Measurements from ENCODE around the gene IFT80.

- TF ChIP-seq CTCF (conservative IDR thresholded peaks at IDR 0.05; ENCODE audit: low read depth in 2 of 2) (no peak), EZH2 (IDR thresholded peaks at IDR 0.05; ENCODE audit: low read depth, unreplicated experiment) (no peak), ZNF462 (CRISPR knock-in tag; IDR thresholded peaks at IDR 0.05) (no peak), POLR2AphosphoS5 (IDR thresholded peaks at IDR 0.05; ENCODE audit: low read depth) (no peak), JUNB (IDR thresholded peaks at IDR 0.05; ENCODE audit: unreplicated experiment) (no peak), ZNF331 (CRISPR knock-in tag; IDR thresholded peaks at IDR 0.05; ENCODE audit: low read depth) (no peak), ZNF114 (CRISPR knock-in tag; IDR thresholded peaks at IDR 0.05) (no peak), CREB1 (CRISPR knock-in tag; IDR thresholded peaks at IDR 0.05; ENCODE audit: low read depth) (no peak)
- TF ChIP-seq, protein P1, sequence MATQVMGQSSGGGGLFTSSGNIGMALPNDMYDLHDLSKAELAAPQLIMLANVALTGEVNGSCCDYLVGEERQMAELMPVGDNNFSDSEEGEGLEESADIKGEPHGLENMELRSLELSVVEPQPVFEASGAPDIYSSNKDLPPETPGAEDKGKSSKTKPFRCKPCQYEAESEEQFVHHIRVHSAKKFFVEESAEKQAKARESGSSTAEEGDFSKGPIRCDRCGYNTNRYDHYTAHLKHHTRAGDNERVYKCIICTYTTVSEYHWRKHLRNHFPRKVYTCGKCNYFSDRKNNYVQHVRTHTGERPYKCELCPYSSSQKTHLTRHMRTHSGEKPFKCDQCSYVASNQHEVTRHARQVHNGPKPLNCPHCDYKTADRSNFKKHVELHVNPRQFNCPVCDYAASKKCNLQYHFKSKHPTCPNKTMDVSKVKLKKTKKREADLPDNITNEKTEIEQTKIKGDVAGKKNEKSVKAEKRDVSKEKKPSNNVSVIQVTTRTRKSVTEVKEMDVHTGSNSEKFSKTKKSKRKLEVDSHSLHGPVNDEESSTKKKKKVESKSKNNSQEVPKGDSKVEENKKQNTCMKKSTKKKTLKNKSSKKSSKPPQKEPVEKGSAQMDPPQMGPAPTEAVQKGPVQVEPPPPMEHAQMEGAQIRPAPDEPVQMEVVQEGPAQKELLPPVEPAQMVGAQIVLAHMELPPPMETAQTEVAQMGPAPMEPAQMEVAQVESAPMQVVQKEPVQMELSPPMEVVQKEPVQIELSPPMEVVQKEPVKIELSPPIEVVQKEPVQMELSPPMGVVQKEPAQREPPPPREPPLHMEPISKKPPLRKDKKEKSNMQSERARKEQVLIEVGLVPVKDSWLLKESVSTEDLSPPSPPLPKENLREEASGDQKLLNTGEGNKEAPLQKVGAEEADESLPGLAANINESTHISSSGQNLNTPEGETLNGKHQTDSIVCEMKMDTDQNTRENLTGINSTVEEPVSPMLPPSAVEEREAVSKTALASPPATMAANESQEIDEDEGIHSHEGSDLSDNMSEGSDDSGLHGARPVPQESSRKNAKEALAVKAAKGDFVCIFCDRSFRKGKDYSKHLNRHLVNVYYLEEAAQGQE (IDR thresholded peaks at IDR 0.05; ENCODE audit: unreplicated experiment) = no peak
Measured at GRCh38 chr3:160374925-160375324, 24.1 kb downstream of the IFT80 start.

Measured in GM23338 (cell line).